A673 (cell line): ENCODE results near the gene MXD1. TPM values are rescaled to one million over a fixed set of nuclear protein-coding genes. Genes with fewer than 3 reads are reported as not detected.

Source experiments
- BruUV-seq: library from RNA; stranded (reverse); fragments of 400-500 nt; replicated peaks from 2 replicates; lab custom pipeline; 2021; lab: Mats Ljungman, UMichigan
- CTCF ChIA-PET: fragments of 300-600 bp; sonication (Branson Sonifier 250); formaldehyde crosslinking; loops from one replicate; lab custom pipeline; 2022; ENCODE audit warnings: antibody characterized with exemption; lab: Charles Lee
- POLR2A ChIA-PET: fragments of 300-600 bp; sonication (Branson Sonifier 250); formaldehyde crosslinking; loops from one replicate; lab custom pipeline; 2022; ENCODE audit warnings: antibody characterized with exemption; ENCODE audit not compliant: low non-redundant PET; lab: Charles Lee
- DNase-seq: peaks from one replicate; pipeline ENCODE4 v3.0.0-alpha.2; 2015; ENCODE audit warnings: low spot score
- H3K27ac ChIP-seq: fragments of 200-600 bp; sonication (generic); 2 replicates; pipeline ENCODE4 v1.5.1; 2016; ENCODE audit warnings: mixed run types, low read depth, mild to moderate bottlenecking, mixed read lengths, antibody characterized with exemption, low read length; ENCODE audit not compliant: poor library complexity, severe bottlenecking
- H3K27me3 ChIP-seq: fragments of 200-600 bp; sonication (generic); replicated peaks from 2 replicates; pipeline ENCODE4 v1.6.1; 2017; ENCODE audit warnings: mixed run types, low read depth, mild to moderate bottlenecking, mixed read lengths, antibody characterized with exemption, low read length; ENCODE audit not compliant: insufficient read depth, poor library complexity
- H3K36me3 ChIP-seq: fragments of 200-600 bp; sonication (generic); 2 replicates; pipeline ENCODE4 v1.6.1; 2016; ENCODE audit warnings: mixed run types, mild to moderate bottlenecking, mixed read lengths, antibody characterized with exemption, low read length; ENCODE audit not compliant: insufficient read depth, poor library complexity, severe bottlenecking
- H3K4me1 ChIP-seq: fragments of 200-600 bp; sonication (generic); 2 replicates; pipeline ENCODE4 v1.6.1; 2017; ENCODE audit warnings: mixed run types, mild to moderate bottlenecking, mixed read lengths, antibody characterized with exemption, low read length; ENCODE audit not compliant: insufficient read depth, poor library complexity, severe bottlenecking
- H3K4me3 ChIP-seq: fragments of 200-600 bp; sonication (generic); 2 replicates; pipeline ENCODE4 v1.5.1; 2016; ENCODE audit warnings: low read depth, mixed run types, mild to moderate bottlenecking, mixed read lengths, low read length; ENCODE audit not compliant: poor library complexity, severe bottlenecking
- H3K9me3 ChIP-seq: fragments of 200-600 bp; sonication (generic); 2 replicates; pipeline ENCODE4 v1.6.1; 2016; ENCODE audit warnings: mixed run types, low read depth, mild to moderate bottlenecking, mixed read lengths, antibody characterized with exemption, low read length; ENCODE audit not compliant: poor library complexity, severe bottlenecking
- EZH2 ChIP-seq: fragments of 200-600 bp; sonication (generic); IDR thresholded peaks from 2 replicates; pipeline ENCODE4 v1.6.1; 2017; ENCODE audit warnings: borderline replicate concordance, low read depth, mild to moderate bottlenecking, mixed read lengths, antibody characterized with exemption, low read length; ENCODE audit not compliant: poor library complexity, severe bottlenecking
- intact Hi-C: fragments of 100-400 bp; cut with micrococcal nuclease; formaldehyde crosslinking; loops from one replicate; pipeline ENCODE4 v1.10.0; 2022; ENCODE audit not compliant: unreplicated experiment
- total RNA-seq: library from RNA; stranded (reverse); gene quantifications from 2 replicates; pipeline ENCODE4 v1.2.3, GENCODE V29; 2021
- TF ChIP-seq, protein P1 (sequence below): fragments of 300-800, 200-600 bp; sonication (generic); conservative IDR thresholded peaks from 2 replicates; pipeline ENCODE4 v1.5.1; 2017; ENCODE audit warnings: low read depth, mild to moderate bottlenecking, antibody characterized with exemption, low read length, moderate library complexity, mixed read lengths

MXD1 gene
- total RNA-seq, 1 experiment from 2014 or later = 3.7 TPM

GRCh38 chr2:69975853-69976462, 61.0 kb downstream of the MXD1 start:
- DNase-seq = no peak
- no peaks in the 10 kb centered on the region for H3K9me3 ChIP-seq
- no peaks in the 10 kb centered on the region for H3K36me3 ChIP-seq
- H3K27ac ChIP-seq = no peak overlapping the region
- intact Hi-C loops = no loop called here
- TF ChIP-seq, protein P1, sequence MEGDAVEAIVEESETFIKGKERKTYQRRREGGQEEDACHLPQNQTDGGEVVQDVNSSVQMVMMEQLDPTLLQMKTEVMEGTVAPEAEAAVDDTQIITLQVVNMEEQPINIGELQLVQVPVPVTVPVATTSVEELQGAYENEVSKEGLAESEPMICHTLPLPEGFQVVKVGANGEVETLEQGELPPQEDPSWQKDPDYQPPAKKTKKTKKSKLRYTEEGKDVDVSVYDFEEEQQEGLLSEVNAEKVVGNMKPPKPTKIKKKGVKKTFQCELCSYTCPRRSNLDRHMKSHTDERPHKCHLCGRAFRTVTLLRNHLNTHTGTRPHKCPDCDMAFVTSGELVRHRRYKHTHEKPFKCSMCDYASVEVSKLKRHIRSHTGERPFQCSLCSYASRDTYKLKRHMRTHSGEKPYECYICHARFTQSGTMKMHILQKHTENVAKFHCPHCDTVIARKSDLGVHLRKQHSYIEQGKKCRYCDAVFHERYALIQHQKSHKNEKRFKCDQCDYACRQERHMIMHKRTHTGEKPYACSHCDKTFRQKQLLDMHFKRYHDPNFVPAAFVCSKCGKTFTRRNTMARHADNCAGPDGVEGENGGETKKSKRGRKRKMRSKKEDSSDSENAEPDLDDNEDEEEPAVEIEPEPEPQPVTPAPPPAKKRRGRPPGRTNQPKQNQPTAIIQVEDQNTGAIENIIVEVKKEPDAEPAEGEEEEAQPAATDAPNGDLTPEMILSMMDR = no peak
- no peak for TF ChIP-seq EZH2
- CTCF ChIA-PET = no interaction called here
- no peaks in the 10 kb centered on the region for H3K27me3 ChIP-seq
- POLR2A ChIA-PET = no interaction called here
- no peak overlapping the region for H3K4me3 ChIP-seq
- H3K4me1 ChIP-seq = no peaks in the 10 kb centered on the region
- no TSS peak for BruUV-seq

- no peak for DNase-seq
- Histone ChIP-seq H3K36me3 (no peaks in the 10 kb centered on the region), H3K4me3 (no peak overlapping the region), H3K27ac (no peak overlapping the region), H3K27me3 (no peaks in the 10 kb centered on the region), H3K9me3 (no peaks in the 10 kb centered on the region), H3K4me1 (no peaks in the 10 kb centered on the region)
- ChIA-PET POLR2A (interaction anchor here (0.6 kb wide), 1 partner anchor 69 kb away, joined by 3 read pairs; no protein-coding TSS in a partner anchor), CTCF (no interaction called here)
- TF ChIP-seq, protein P1 = no peak
- no peak for TF ChIP-seq EZH2
- BruUV-seq = no TSS peak
- intact Hi-C loops = no loop called here
Observed at GRCh38 chr2:69977186-69977585, 62.3 kb downstream of the MXD1 start.

- H3K27ac ChIP-seq = no peak overlapping the region
- ChIA-PET POLR2A (no interaction called here), CTCF (interaction anchor here (0.6 kb wide), 1 partner anchor 905 kb away, joined by 6 read pairs; no protein-coding TSS in a partner anchor)
- H3K4me3 ChIP-seq = no peak overlapping the region
- intact Hi-C loops = no loop called here
- no peaks in the 10 kb centered on the region for H3K4me1 ChIP-seq
- no peak for DNase-seq
- H3K9me3 ChIP-seq = no peaks in the 10 kb centered on the region
- BruUV-seq = no TSS peak
- H3K36me3 ChIP-seq = no peaks in the 10 kb centered on the region
- no peaks in the 10 kb centered on the region for H3K27me3 ChIP-seq
- no peak for TF ChIP-seq EZH2
- TF ChIP-seq, protein P1 = no peak
Observed at GRCh38 chr2:69977906-69978482, 63.1 kb downstream of the MXD1 start.
